Esophagus squamous epithelium (tissue), 4 donors: ENCODE measurements around the gene VAV2.

Experiments used
- POLR2A ChIP-seq, 4 donors: fragments of 450-650 bp; IDR thresholded peaks; one replicate each; pipeline ENCODE4 v1.6.1; 2017; ENCODE audit warnings: antibody characterized with exemption in 4 of 4, mild to moderate bottlenecking in 4 of 4, moderate library complexity in 3 of 4
- TF ChIP-seq, protein P1 (sequence below), 6 experiments: fragments of 450-650 bp in 4 of 6; fragments of 200-600 bp in 2 of 6; sonication (generic) in 2 of 6; IDR thresholded peaks; one replicate each; pipeline ENCODE4 v1.5.1; 2016 to 2019; ENCODE audit warnings: antibody characterized with exemption in 6 of 6, mild to moderate bottlenecking in 4 of 6, moderate library complexity in 4 of 6

DNA sequence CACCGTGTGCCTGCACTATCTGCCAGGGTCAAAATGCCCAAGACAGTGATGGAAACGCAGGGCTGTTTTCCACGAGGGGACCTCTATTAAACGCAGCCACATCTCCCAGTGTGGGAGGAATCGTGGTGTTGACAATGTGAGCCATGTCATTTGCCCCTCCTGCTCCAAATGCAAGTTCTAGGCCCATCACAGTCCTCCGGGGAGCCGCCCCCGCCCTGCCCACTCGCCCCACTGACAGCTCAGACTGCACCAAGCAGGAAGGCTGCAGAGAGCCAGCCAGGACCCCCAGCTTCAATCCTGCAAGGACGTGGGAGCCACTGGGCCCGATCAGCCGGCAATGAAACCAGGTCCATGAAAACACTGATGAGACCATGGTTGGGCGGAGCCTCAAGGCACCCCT, 85.9 kb downstream of the VAV2 start:
- TF ChIP-seq, protein P1, sequence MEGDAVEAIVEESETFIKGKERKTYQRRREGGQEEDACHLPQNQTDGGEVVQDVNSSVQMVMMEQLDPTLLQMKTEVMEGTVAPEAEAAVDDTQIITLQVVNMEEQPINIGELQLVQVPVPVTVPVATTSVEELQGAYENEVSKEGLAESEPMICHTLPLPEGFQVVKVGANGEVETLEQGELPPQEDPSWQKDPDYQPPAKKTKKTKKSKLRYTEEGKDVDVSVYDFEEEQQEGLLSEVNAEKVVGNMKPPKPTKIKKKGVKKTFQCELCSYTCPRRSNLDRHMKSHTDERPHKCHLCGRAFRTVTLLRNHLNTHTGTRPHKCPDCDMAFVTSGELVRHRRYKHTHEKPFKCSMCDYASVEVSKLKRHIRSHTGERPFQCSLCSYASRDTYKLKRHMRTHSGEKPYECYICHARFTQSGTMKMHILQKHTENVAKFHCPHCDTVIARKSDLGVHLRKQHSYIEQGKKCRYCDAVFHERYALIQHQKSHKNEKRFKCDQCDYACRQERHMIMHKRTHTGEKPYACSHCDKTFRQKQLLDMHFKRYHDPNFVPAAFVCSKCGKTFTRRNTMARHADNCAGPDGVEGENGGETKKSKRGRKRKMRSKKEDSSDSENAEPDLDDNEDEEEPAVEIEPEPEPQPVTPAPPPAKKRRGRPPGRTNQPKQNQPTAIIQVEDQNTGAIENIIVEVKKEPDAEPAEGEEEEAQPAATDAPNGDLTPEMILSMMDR (IDR thresholded peaks at IDR 0.05) = no peak
- TF ChIP-seq POLR2A (IDR thresholded peaks at IDR 0.05) = no peak
